Measurements from ENCODE around the gene MBD1. TPM values are rescaled to one million over a fixed set of nuclear protein-coding genes. Genes with fewer than 3 reads are reported as not detected.

MBD1 gene
- total RNA-seq, 1 experiment from 2014 or later: 43.5 TPM

DNA sequence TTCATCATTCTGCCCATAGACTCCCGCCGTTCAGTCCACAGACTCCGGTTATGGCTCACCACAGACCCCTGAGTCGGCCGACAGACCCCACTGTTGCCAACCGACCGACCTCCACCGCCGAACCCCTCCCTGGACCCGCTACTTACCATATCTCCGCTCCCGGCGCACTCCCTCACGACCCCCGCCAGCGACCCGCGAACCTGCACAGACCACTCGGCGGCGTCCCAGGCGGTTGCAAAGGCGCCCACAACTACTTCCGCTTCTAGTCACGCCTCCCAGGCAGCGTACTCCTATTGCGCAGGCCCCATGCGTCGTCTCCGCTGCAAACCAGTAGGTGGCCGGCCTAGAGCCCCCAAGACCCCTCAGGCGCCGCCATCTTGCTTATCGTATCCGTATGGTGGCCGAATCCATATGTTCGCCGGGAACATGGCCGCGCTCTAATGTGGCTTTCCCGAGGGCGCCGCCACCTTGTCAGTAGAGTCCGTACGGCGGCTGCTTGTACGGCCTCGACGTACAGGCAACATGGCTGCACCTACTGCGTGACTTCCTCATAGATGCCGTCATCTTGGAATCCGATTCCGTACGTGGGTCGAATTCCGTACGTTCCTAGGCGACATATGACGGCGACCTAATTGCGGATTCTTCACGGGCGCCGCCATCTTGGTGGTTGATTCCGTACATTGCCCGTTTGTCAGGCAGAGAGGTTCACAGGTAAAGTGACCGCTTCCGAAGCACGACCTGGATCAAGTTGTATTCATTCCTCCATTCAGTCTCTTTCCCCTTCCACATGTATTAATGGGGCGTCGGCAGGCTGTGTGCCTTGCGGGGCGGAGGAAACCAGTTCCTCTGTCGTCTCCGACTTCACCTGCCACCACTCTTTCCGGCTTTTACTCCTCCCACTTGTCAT lies 6.4 kb upstream of the MBD1 start, which contains the start of gene CXXC1:
Gene CXXC1 (minus strand): TSS at position 252 of the 907 bp plus-strand sequence. CDS start 103 bp downstream, at position 149.
- no TSS peak for BruUV-seq (replicated peaks)
- peak; percentile 91 to 96 for DNase-seq
- peak within 1 kb of the TSS; percentile 87 for H3K4me2 ChIP-seq
- H3K79me2 ChIP-seq (ENCODE audit: low read depth): peaks cover 17% of the 10 kb centered on the region
- H3K9me2 ChIP-seq (ENCODE audit: insufficient read depth): no peaks in the 10 kb centered on the region
- peak within 1 kb of the TSS; percentile 72 for H3K27ac ChIP-seq
- TF ChIP-seq, protein P1, sequence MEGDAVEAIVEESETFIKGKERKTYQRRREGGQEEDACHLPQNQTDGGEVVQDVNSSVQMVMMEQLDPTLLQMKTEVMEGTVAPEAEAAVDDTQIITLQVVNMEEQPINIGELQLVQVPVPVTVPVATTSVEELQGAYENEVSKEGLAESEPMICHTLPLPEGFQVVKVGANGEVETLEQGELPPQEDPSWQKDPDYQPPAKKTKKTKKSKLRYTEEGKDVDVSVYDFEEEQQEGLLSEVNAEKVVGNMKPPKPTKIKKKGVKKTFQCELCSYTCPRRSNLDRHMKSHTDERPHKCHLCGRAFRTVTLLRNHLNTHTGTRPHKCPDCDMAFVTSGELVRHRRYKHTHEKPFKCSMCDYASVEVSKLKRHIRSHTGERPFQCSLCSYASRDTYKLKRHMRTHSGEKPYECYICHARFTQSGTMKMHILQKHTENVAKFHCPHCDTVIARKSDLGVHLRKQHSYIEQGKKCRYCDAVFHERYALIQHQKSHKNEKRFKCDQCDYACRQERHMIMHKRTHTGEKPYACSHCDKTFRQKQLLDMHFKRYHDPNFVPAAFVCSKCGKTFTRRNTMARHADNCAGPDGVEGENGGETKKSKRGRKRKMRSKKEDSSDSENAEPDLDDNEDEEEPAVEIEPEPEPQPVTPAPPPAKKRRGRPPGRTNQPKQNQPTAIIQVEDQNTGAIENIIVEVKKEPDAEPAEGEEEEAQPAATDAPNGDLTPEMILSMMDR (conservative IDR thresholded peaks at IDR 0.05): peak; percentile 48; the same call in 1 of the 2 replicates
- no peak for TF ChIP-seq EZH2 (IDR thresholded peaks at IDR 0.05; ENCODE audit: low read depth)
- 0 out of 2 replicates have a peak, but pooled peaks cover 12% of the 10 kb centered on the region for H3K4me1 ChIP-seq (replicated peaks; ENCODE audit: insufficient read depth)
- H3K4me3 ChIP-seq: peak within 1 kb of the TSS; percentile 96
- H3F3A ChIP-seq (ENCODE audit: insufficient read depth, low read depth): peaks cover 6% of the 10 kb centered on the region; the same call in 1 of the 2 replicates
- no peaks in the 10 kb centered on the region for H3K9me3 ChIP-seq (ENCODE audit: insufficient read depth, low read depth)
- intact Hi-C loops (cut with micrococcal nuclease; ENCODE audit: unreplicated experiment): loop anchor here (1.0 kb wide), 1 partner anchor 70 kb away; no protein-coding TSS in a partner anchor
- H3K27me3 ChIP-seq (ENCODE audit: insufficient read depth, low read depth): no peaks in the 10 kb centered on the region
- ChIA-PET POLR2A (ENCODE audit: unreplicated experiment) (no interaction called here), CTCF (no interaction called here)
- H3K36me3 ChIP-seq (ENCODE audit: low read depth): no peaks in the 10 kb centered on the region
- no peaks in the 10 kb centered on the region for H4K20me1 ChIP-seq (ENCODE audit: insufficient read depth)
- peak within 1 kb of the TSS; percentile 98 for H2AFZ ChIP-seq

DNA sequence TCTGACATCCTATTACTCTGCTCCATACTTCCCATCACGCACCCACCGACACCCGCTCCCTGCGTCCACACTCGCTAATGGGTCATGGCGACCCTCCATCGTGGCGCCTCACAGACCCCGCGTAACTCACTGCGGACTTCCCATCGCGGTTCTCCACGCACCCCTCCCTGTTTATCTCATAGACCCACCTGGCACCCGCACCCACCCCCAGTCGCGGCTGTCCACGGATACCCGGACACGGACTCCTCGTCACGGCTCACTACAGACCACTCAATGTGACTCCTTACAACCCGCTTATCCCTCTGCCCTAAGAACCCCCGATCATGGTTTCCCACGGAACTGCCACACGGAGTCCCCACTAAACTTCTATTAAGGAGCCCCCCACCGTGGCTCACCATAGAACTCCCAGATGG lies 5.7 kb upstream of the MBD1 start:
- TF ChIP-seq EZH2 (IDR thresholded peaks at IDR 0.05; ENCODE audit: low read depth): no peak
- TF ChIP-seq, protein P1 (conservative IDR thresholded peaks at IDR 0.05): no peak
- peak overlapping the region; percentile 98 for H2AFZ ChIP-seq
- H3K27ac ChIP-seq: peak overlapping the region; percentile 16; the same call in 1 of the 2 replicates
- H3K9me2 ChIP-seq (ENCODE audit: insufficient read depth): no peaks in the 10 kb centered on the region
- H3K4me1 ChIP-seq (replicated peaks; ENCODE audit: insufficient read depth): peaks cover 15% of the 10 kb centered on the region; the same call in 1 of the 2 replicates
- CTCF ChIA-PET: no interaction called here
- no peaks in the 10 kb centered on the region for H3K9me3 ChIP-seq (ENCODE audit: insufficient read depth, low read depth)
- H4K20me1 ChIP-seq (ENCODE audit: insufficient read depth): no peaks in the 10 kb centered on the region
- no peak for DNase-seq
- H3K27me3 ChIP-seq (ENCODE audit: insufficient read depth, low read depth): no peaks in the 10 kb centered on the region
- peak overlapping the region; percentile 87 for H3K4me2 ChIP-seq
- peak overlapping the region; percentile 96 for H3K4me3 ChIP-seq
- no peaks in the 10 kb centered on the region for H3K36me3 ChIP-seq (ENCODE audit: low read depth)
- BruUV-seq (replicated peaks): no TSS peak
- peaks cover 17% of the 10 kb centered on the region for H3K79me2 ChIP-seq (ENCODE audit: low read depth)
- peaks cover 6% of the 10 kb centered on the region; the same call in 1 of the 2 replicates for H3F3A ChIP-seq (ENCODE audit: insufficient read depth, low read depth)
- POLR2A ChIA-PET (ENCODE audit: unreplicated experiment): no interaction called here
- intact Hi-C loops (cut with micrococcal nuclease; ENCODE audit: unreplicated experiment): no loop called here

GRCh38 chr18:50286391-50287027 lies 5.2 kb upstream of the MBD1 start:
- Histone ChIP-seq H2AFZ (no peak overlapping the region), H3K9me3 (ENCODE audit: insufficient read depth, low read depth) (no peaks in the 10 kb centered on the region), H3K27ac (no peak overlapping the region), H3K4me2 (peak overlapping the region; percentile 87), H3K4me1 (replicated peaks; ENCODE audit: insufficient read depth) (peaks cover 17% of the 10 kb centered on the region; the same call in 1 of the 2 replicates), H3K36me3 (ENCODE audit: low read depth) (no peaks in the 10 kb centered on the region), H4K20me1 (ENCODE audit: insufficient read depth) (no peaks in the 10 kb centered on the region), H3K9me2 (ENCODE audit: insufficient read depth) (no peaks in the 10 kb centered on the region), H3F3A (ENCODE audit: insufficient read depth, low read depth) (peaks cover 8% of the 10 kb centered on the region; the same call in 1 of the 2 replicates), H3K27me3 (ENCODE audit: insufficient read depth, low read depth) (no peaks in the 10 kb centered on the region), H3K4me3 (peak overlapping the region; percentile 96), H3K79me2 (ENCODE audit: low read depth) (peaks cover 17% of the 10 kb centered on the region)
- ChIA-PET CTCF (no interaction called here), POLR2A (ENCODE audit: unreplicated experiment) (no interaction called here)
- TF ChIP-seq EZH2 (IDR thresholded peaks at IDR 0.05; ENCODE audit: low read depth): no peak
- TF ChIP-seq, protein P1 (conservative IDR thresholded peaks at IDR 0.05): no peak
- intact Hi-C loops (cut with micrococcal nuclease; ENCODE audit: unreplicated experiment): no loop called here
- no TSS peak for BruUV-seq (replicated peaks)
- DNase-seq: no peak
